HG02870 (cell line): ENCODE measurements around the gene DMTF1.
A peak's percentile ranks its signal among the peaks of the same experiment; 100 is the strongest.
"Not testable (repeated sequence)": the region's sequence is repeated elsewhere in the genome, so short reads cannot be mapped to it uniquely, and the experiment has no call there.

Source experiments
- ATAC-seq: cut with Tn5 transposase; IDR thresholded peaks from one replicate; pipeline ENCODE4 v1.9.1; 2021; ENCODE audit warnings: mild to moderate bottlenecking, moderate library complexity; ENCODE audit not compliant: unreplicated experiment

DMTF1 gene

DNA sequence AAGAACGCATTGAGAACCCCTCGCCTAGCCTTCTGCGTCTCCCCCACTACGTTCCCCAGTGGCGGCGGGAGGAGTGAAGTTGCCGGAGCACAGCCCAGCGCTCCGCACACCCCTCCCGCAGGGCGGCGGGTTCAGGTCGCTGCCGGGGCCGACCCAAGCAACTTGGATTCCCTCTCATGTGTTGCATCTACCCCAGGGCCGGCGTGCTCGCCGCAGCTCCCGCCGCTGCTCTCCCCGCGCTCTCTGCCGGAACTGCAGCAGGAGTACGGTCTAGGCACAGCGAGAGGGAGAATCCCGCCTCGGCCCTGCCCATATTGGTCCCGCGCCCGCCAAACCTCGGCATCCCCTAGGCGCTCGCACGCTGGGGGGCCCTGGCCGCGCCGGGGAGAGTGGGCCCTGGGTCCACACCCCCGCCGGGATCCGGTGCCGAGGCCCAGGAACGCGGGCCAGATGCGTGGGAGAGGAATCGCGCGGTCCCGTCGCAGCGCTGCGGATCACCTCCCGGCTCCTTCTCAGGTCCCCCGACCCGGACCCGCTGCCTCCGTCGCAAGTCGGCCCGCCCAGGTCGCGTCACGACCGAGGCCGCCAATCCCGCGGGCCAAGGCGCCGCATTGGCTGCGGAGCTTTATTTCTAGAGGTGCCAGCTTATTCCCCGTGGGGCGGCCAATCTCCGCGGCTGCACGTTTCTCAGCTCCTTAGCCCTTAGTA, 67.9 kb downstream of the DMTF1 start:
- ATAC-seq: peak; percentile 21

GRCh38 chr7:87220734-87221215, 68.5 kb downstream of the DMTF1 start:
- ATAC-seq: no peak

DNA sequence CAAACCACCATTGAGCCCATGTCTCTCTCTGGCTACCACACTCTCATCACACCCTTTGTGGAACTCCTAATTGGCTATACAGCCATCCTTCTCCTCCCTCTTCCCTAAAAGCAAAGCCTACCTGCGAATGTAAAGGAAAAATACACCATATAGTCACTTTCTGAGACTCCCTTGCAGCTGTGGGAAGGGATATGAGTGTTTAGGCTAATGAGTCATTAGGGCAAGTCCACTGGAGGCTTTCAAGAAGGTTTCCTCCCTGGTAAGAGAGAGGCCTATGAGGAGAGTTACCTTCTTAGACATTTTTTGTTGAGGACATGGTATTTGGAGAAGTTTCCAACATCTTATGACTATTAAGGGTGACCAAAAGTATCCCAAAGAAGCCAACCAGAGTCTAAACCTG, 71.4 kb downstream of the DMTF1 start:
- no peak for ATAC-seq

DNA sequence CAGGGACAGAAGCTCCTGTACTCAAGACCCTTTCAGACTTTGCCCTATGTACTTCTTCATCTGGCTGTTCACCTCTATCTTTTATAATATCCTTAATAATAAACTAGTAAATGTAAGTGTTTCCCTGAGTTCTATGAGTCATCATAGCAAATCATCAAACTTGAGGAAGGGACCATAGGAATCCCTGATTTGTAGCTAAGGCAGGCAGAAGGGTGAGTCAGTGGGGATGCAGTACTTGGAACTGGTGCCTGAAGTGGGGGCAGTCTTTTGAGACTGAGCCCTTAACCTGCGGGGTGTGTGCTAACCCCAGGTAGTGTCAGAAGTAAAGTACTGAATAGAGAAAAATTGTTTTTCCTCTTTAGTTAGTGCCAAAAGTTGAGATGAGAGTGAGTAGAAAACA, 73.4 kb downstream of the DMTF1 start:
- ATAC-seq: no peak

DNA sequence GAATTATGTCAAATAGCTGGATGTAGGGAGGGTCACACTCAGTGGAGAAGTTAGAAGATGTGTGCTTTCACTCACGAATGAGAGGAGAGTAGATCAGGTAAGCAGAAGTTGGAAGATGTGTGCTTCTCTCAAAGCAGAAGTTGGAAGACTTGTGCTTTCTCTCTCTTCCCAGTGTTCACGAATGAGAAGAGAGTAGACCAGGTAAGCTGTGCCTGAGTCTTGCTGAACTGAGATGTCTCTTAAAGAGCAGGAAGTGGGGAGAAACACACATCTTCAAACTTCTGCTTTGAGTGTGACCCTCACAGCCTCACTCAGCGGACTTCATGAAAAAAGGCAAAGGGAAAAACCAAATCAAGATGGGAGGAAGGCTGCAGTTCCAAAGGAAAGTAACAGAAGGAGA, 74.2 kb downstream of the DMTF1 start:
- peak; percentile 71 for ATAC-seq

- ATAC-seq: no peak
These were observed 79.0 kb downstream of the DMTF1 start for GRCh38 chr7:87231258-87231657.

DNA sequence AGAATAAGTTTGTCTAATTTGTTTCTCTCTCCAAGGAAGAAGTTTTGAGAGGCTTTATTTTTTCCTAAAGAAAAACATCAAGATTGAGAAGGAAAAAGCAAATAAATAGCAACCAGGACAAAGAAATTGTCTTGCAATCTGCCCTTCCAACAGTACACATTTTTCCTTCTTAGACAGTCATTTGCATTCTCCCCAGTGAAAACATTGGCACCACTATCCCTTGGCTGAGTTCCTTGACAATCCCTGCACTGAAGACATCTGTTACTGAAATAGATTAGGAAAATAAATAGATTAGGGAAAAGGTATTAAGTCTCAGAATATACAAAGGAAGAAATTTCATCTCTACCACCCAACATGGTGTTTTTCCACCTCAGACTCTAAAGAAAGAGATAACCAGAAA, 79.5 kb downstream of the DMTF1 start:
- ATAC-seq: no peak

DNA sequence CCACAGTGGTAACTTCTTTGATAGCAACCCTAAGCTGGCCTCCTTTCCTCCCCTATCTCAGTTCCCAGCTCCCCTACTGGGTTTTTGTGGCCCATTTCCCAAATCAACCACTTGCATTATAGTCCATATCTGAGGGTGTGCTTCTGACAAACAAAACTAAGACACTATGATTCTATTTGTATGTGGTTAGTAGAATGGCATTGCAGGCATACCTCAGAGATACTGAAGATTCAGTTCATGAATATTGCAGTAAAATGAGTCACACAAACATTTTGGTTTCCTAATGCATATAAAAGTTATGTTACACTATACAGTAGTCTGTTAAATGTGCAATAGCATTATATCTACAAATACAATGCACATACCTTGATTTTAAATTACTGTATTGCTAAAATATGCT, 82.7 kb downstream of the DMTF1 start:
- no peak for ATAC-seq

- ATAC-seq: not testable (repeated sequence)
These were observed 86.3 kb downstream of the DMTF1 start for GRCh38 chr7:87238464-87239051.

GRCh38 chr7:87245671-87246070, 93.4 kb downstream of the DMTF1 start:
- ATAC-seq: not testable (repeated sequence)
